ENCODE measurements around the gene RNF213.
"Not testable (repeated sequence)": the region's sequence is repeated elsewhere in the genome, so short reads cannot be mapped to it uniquely, and the experiment has no call there.

Gene RNF213

DNA sequence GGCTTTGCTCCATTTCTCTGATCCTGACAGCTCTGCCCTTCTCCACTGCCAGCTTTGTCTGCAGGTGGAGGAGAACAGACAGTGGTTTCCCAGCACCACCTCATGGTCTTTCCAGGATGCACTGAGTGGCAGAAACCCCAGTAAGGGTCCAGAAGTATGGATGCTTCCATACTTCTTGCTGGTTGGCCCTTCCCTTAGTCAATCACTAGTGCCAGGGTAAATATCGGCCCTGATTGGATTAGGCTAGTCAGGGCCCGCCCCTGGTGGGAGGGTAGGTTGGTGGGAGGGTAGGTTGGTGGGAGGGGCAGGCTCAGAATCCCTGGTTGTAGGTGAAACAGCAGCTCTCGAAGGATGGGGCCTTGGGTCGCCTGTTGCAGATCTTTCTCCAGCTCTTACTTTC lies 10.2 kb downstream of the RNF213 start:
- DNase-seq = no peak

- DNase-seq = no peak
Measured at GRCh38 chr17:80272366-80272765, 11.7 kb downstream of the RNF213 start.

- DNase-seq = no peak
Measured at GRCh38 chr17:80274331-80274730, 13.7 kb downstream of the RNF213 start.

DNA sequence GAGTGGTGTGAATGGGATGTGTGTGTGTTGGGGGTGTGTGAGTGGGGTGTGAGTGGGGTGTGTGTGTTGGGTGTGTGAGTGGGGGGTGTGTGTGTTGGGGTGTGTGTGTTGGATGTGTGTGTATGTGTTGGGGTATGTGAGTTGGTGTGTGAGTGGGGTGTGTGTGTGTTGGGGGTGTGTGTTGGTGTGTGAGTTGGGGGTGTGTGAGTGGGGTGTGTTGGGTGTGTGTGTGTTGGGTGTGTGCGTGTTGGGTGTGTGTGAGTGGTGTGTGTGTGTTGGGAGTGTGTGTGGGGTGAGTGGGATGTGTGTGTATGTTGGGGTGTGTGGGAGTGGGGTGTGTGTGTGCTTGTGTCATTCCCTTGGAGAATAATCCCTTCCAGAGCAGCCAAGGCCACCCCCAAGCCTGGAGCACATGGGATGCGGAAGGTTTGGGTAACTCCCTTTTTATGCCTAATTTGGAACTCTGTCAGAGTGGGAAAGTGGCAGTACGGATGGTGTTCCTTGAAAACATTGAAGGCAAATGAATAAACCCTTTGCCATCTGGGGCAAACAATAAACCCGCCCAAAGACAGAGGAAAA lies 14.3 kb downstream of the RNF213 start:
- DNase-seq = no peak

DNA sequence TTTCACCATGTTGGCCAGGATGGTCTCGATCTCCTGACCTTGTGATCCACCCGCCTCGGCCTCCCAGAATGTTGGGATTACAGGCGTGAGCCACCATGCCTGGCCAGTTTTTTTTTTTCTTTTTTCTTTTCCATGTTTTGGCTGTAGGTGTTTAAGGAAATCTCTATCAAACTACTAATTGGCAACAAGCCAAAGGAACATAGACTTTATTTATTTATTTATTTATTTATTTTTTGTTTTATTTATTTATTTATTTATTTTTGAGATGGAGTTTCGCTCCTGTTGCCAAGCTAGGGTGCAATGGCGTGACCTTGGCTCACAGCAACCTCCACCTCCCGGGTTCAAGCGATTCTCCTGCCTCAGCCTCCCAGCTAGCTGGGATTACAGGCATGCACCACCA lies 15.2 kb downstream of the RNF213 start:
- DNase-seq = not testable (repeated sequence)

- no peak for DNase-seq
Measured at GRCh38 chr17:80277751-80278671, 17.4 kb downstream of the RNF213 start.

DNA sequence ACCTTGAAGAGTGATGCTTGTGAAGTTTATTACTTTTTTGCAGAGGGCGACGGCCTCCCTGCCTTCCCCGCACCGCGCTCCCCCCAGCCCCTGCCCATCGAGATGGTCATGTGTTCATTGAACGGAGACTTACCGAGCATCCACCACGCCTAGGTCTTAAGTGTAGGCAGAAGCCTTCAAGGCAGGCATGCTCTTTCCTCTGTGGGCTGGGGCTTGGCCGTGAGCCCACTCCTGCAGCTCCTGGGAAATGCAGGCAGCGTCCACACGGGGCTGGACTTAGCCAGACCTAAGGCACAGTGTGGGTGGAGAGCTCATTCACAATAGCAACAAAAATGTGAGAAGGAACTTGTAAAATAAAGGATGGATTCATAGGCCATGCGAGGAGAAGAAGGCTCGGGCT lies 19.2 kb downstream of the RNF213 start:
- DNase-seq = no peak

- DNase-seq = no peak
Measured at GRCh38 chr17:80281516-80281915, 20.9 kb downstream of the RNF213 start.

- DNase-seq = no peak
Measured at GRCh38 chr17:80283116-80283852, 22.6 kb downstream of the RNF213 start.

DNA sequence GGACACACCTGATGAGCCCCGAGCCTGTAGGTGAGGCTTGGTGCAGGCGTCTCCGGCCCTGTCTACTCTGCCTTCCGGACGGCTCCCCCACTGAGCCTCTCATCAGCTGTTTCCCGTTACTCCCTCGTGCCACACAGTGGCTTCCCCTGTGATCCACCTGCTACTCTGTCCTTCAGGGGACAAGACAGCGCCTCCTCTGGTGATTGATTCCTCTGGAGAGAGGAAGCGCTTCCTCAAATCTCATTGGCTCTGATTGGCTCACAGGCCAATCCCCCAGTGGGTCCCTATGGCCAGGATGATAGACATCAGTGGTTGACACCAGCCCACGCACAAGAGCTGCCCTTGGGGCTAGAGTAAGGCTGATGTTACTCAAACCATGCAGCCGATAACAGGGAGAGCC lies 24.0 kb downstream of the RNF213 start:
- DNase-seq = no peak

DNA sequence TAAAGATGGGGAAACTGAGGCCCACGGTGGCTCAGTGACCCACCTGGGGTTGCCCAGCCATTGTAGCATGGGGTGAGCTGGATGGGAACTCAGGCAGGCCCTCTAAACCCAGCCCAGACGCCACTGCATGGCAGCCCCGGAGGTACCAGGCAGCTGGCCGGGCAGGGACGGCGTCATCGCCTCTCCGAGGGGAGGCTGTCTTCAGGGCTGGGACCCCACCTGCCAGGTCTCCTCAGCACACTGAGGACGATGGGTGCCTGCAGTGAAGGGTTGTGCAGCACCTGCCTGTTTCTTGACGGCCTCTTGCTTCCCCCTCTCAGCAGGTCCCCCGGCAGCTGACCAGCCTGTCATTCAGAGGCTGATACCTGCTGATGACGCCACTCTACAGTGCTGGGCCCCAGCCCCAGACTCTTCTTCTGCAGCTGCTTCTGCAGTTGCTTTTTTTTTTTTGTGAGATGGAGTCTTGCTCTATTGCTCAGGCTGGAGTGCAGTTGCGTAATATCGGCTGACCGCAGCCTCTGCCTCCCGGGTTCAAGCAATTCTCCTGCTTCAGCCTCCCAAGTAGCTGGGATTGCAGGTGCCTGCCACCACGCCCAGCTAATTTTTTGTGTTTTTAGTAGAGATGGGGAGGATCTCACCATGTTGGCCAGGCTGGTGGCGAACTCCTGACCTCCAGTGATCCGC lies 24.7 kb downstream of the RNF213 start:
- DNase-seq = no peak

- no peak for DNase-seq
Measured at GRCh38 chr17:80286638-80286960, 25.9 kb downstream of the RNF213 start.

DNA sequence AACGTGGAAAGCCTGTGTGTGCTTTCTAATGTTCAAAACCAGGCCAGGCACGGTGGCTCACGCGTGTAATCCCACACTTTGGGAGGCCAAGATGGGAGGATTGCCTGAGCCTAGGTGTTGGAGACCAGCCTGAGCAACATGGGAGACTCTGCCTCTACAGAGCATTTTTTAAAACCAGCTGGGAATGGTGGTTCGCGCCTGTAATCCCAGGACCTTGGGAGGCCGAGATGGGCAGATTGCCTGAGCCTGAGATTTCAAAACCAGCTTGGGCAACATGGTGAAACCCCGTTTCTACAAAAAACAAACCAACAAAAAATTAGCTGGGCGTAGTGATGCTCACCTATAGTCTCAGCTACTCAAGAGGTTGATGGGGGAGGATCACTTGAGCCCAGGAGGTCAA lies 26.4 kb downstream of the RNF213 start:
- DNase-seq = no peak

GRCh38 chr17:80287806-80288567 lies 27.3 kb downstream of the RNF213 start:
- no peak for DNase-seq

DNA sequence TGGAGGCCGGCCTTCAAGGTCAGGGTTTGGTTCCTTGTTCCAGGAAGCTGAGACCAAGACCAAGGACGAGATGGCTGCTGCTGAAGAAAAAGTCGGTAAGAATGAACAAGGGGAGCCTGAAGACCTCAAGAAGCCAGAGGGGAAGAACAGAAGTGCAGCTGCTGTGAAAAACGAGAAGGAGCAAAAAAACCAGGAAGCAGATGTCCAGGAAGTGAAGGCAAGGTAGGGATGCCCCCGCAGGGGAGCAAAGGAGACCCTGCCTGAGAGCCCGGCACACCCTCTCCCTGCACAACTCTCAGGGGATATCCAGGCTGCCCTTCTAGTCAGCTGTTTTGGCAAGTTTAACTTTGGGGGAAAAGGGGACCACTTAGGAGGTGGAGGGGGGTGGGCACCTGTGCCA lies 29.0 kb downstream of the RNF213 start:
- DNase-seq = no peak

DNA sequence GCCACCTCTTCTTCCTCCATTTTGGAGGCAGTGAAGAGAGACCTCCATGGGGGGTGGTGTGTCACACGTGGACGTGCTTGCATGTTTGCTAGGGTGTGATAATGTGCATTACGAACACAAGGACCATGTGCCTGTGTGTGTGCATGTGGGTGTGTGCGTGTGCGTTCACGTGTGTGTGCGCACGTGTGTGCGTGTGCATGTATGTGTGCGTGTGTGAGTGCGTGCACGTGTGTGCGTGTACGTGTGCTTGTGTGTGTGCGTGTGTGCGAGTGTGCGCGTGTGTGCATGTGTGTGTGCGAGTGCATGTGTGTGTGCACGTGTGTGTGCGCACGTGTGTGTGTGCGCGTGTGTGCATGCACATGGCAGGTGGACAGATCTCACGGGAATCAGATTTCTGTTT lies 29.5 kb downstream of the RNF213 start:
- DNase-seq = no peak

DNA sequence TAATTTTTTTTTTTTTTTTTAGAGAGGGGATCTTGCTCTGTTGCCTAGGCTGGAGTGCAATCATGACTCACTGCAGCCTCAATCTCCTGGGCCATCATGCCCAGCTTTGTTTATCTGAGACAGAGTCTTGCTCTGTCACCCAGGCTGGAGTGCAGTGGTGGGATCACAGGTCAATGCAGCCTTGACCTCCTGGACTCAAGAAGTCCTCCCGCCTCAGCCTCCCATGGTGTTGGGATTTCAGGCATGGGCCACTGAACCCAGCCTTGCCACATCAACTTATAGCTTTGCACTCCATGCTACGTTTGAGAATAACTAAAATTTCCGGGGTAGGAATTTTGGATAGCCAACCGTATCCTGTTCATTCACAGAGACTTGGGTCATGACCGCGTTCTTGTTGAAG lies 30.6 kb downstream of the RNF213 start:
- DNase-seq = no peak

- no peak for DNase-seq
Measured at GRCh38 chr17:80291691-80292487, 31.2 kb downstream of the RNF213 start.

GRCh38 chr17:80292521-80292971 lies 31.9 kb downstream of the RNF213 start:
- DNase-seq = no peak

GRCh38 chr17:80294210-80294609 lies 33.6 kb downstream of the RNF213 start:
- no peak for DNase-seq

- DNase-seq = no peak
Measured at GRCh38 chr17:80294653-80295052, 34.0 kb downstream of the RNF213 start.

All from fibroblast of skin of abdomen (primary cell).